Activated naive CD4-positive, alpha-beta T cell treated with anti-CD3 and anti-CD28 coated beads, Interleukin-2, amount 50 U/mL, for 24 hours (primary cell): ENCODE measurements around the gene UCK1.
"Not testable (repeated sequence)": the region's sequence is repeated elsewhere in the genome, so short reads cannot be mapped to it uniquely, and the experiment has no call there.

Experiments used
- H3K27ac Mint-ChIP-seq: one replicate; pipeline ENCODE4 v1.8.0; 2021; ENCODE audit warnings: mild to moderate bottlenecking, mixed read lengths
- H3K27me3 Mint-ChIP-seq: one replicate; pipeline ENCODE4 v1.8.0; 2021; ENCODE audit warnings: mixed read lengths
- H3K36me3 Mint-ChIP-seq: one replicate; pipeline ENCODE4 v1.8.0; 2021; ENCODE audit warnings: mixed read lengths
- H3K4me1 Mint-ChIP-seq: one replicate; pipeline ENCODE4 v1.8.0; 2021; ENCODE audit warnings: mixed read lengths
- H3K4me3 Mint-ChIP-seq: one replicate; pipeline ENCODE4 v1.8.0; 2021; ENCODE audit warnings: mild to moderate bottlenecking, mixed read lengths
- H3K9me3 Mint-ChIP-seq: one replicate; pipeline ENCODE4 v1.8.0; 2021; ENCODE audit warnings: mixed read lengths

The UCK1 gene

GRCh38 chr9:131518553-131518952 lies 12.5 kb downstream of the UCK1 start:
- no peaks in the 10 kb centered on the region for H3K27me3 Mint-ChIP-seq
- no peaks in the 10 kb centered on the region for H3K36me3 Mint-ChIP-seq
- H3K4me1 Mint-ChIP-seq = no peaks in the 10 kb centered on the region
- no peak overlapping the region for H3K4me3 Mint-ChIP-seq
- H3K9me3 Mint-ChIP-seq = no peaks in the 10 kb centered on the region
- no peak overlapping the region for H3K27ac Mint-ChIP-seq

GRCh38 chr9:131517761-131518190 lies 13.3 kb downstream of the UCK1 start:
- Mint-ChIP-seq H3K4me1 (no peaks in the 10 kb centered on the region), H3K27me3 (no peaks in the 10 kb centered on the region), H3K4me3 (no peak overlapping the region), H3K9me3 (no peaks in the 10 kb centered on the region), H3K36me3 (no peaks in the 10 kb centered on the region), H3K27ac (peak overlapping the region; percentile 8)

DNA sequence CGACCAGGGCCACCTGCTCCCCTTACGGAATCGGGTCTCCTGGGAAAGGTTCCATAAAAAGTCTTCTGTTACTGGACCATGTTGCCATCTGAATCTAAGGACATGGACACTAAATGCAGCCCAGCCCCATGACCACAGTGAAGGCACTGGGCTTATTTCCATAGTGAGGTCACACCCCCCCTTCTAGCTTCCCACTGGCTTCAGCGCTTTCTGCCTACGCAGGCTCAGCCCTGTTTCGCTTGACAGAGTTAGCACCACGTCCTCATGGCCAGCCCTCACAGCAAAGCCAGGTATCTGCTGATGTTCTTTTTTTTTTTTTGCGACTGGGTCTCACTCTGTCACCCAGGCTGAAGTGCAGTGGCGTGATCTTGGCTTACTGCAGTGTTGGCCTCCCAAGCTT lies 14.1 kb downstream of the UCK1 start:
- H3K27me3 Mint-ChIP-seq = no peaks in the 10 kb centered on the region
- no peaks in the 10 kb centered on the region for H3K36me3 Mint-ChIP-seq
- H3K27ac Mint-ChIP-seq = no peak overlapping the region
- no peaks in the 10 kb centered on the region for H3K4me1 Mint-ChIP-seq
- no peaks in the 10 kb centered on the region for H3K9me3 Mint-ChIP-seq
- H3K4me3 Mint-ChIP-seq = no peak overlapping the region

GRCh38 chr9:131516100-131516499 lies 15.0 kb downstream of the UCK1 start:
- Mint-ChIP-seq H3K4me1 (no peaks in the 10 kb centered on the region), H3K9me3 (no peaks in the 10 kb centered on the region), H3K4me3 (no peak overlapping the region), H3K27ac (no peak overlapping the region), H3K27me3 (no peaks in the 10 kb centered on the region), H3K36me3 (no peaks in the 10 kb centered on the region)

DNA sequence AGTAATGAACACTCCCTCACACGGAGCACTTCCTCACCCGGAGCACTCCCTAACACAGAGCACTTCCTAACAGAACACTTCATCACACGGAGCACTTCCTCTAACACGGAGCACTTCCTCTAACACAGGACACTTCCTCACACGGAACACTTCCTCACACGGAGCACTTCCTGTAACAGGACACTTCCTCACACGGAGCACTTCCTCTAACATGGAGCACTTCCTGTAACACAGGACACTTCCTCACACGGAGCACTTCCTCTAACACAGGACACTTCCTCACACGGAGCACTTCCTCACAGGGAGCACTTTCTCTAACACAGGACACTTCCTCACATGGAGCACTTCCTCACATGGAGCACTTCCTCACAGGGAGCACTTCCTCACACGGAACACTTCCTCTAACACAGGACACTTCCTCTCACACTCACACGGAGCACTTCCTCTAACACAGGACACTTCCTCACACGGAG lies 15.5 kb downstream of the UCK1 start:
- H3K27me3 Mint-ChIP-seq, H3K4me1 Mint-ChIP-seq, H3K27ac Mint-ChIP-seq, H3K36me3 Mint-ChIP-seq, H3K4me3 Mint-ChIP-seq, H3K9me3 Mint-ChIP-seq: not testable (repeated sequence)

DNA sequence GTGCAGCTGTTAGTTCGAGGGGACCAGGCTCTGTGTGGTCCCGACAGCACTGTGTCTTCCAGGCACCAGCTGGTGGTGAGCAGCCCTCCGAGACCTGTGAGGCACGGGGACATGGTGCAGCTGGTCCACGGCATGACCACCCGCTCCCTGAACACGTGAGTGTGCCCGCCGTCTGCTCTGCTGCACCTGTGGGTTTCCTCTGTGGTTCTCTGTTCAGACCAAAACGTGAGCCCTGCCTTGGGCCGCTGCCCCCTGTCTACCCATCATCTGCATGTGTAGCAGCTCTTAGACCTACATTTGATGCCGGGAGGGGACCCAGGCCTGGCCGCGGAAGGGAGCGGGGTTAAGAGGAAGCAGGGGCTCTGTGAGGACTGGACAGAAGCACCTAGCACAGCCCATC lies 17.9 kb downstream of the UCK1 start:
- no peak overlapping the region for H3K27ac Mint-ChIP-seq
- peaks cover 11% of the 10 kb centered on the region for H3K36me3 Mint-ChIP-seq
- no peak overlapping the region for H3K4me3 Mint-ChIP-seq
- no peaks in the 10 kb centered on the region for H3K4me1 Mint-ChIP-seq
- H3K9me3 Mint-ChIP-seq = no peaks in the 10 kb centered on the region
- no peaks in the 10 kb centered on the region for H3K27me3 Mint-ChIP-seq

GRCh38 chr9:131511880-131512279 lies 19.2 kb downstream of the UCK1 start:
- Mint-ChIP-seq H3K4me1 (no peaks in the 10 kb centered on the region), H3K36me3 (peaks cover 11% of the 10 kb centered on the region), H3K27ac (no peak overlapping the region), H3K27me3 (no peaks in the 10 kb centered on the region), H3K4me3 (no peak overlapping the region), H3K9me3 (no peaks in the 10 kb centered on the region)

DNA sequence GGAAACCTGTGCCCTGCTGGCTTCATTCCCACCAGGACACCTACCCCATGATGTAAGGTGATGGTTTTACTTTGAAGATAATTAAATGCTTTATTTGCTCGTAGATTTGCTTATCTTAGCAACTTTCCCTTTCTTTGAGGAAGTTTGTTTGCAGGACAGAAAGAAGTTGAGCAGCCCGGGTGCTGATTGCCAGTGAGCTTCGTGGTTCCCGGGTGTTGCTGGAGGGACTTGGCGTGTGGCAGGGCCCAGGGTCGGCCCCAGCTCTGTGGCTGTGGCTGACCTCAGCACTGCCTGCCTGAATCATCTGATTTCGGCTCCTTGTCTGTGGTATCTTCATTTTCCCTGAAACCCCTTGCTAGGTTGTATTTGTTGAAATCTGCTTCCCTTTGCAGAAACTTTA lies 19.6 kb downstream of the UCK1 start:
- H3K9me3 Mint-ChIP-seq = no peaks in the 10 kb centered on the region
- H3K27me3 Mint-ChIP-seq = no peaks in the 10 kb centered on the region
- H3K36me3 Mint-ChIP-seq = peaks cover 11% of the 10 kb centered on the region
- H3K4me1 Mint-ChIP-seq = no peaks in the 10 kb centered on the region
- H3K27ac Mint-ChIP-seq = no peak overlapping the region
- H3K4me3 Mint-ChIP-seq = no peak overlapping the region

DNA sequence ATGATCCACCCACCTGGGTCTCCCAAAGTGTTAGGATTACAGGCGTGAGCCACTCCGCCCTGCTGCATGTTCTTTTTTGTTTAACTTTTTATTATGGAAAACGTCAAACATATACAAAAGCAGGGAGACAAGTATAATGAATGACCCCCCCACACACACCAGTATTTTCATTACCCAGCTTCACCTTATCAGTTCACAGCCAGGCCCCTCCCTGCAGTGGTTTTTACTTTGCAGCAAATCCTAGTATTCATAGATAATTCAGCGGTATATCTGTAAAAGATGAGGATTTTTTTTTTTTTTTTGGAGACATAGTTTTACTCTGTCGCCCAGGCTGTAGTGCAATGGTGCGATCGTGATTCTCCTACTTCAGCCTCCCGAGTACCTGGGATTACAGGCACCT lies 26.1 kb downstream of the UCK1 start:
- H3K4me3 Mint-ChIP-seq = peak overlapping the region; percentile 49

DNA sequence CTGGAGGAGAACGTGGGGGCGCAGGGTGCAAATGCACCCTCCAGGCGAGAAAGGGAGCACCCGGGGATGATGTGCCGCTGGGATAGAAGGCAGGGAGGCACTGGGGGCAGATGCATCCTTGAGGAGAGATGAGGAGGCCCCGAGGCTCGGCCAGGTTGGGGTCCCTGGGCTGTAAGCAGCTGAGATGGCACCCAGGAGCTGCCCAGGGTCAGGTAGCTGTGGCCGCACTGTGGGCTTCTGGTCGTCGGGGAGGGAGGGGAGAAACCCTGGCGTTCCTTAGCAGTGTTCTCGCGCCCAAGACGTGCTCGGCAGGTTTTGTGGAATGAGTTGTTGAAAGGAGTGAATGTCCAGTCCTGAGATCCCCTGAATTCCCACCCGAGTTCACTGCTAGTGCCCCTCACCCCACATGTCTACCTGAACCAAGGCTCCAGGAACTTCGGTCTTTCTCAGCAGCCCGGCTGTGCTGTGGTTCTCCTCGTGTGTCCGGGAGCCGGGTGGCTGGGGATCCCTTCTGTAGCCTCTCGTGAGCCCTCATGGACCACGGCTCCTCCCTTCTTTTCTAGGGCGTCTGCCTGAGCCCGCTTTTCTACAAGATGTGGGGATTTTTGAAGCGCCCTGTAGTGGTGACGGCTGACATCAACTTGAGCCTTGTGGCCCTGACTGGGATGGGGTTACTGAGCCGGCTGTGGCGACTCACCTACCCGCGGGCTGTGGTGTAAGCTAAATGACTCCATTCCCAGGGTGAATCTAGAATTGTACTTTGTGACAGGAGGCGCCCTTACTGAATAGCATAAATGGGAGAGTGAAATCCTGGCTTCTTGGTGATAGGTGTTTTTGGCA lies 27.2 kb downstream of the UCK1 start:
- peak overlapping the region; percentile 70 for H3K27ac Mint-ChIP-seq
- peaks cover 53% of the 10 kb centered on the region for H3K4me1 Mint-ChIP-seq
- peaks cover 4% of the 10 kb centered on the region for H3K36me3 Mint-ChIP-seq
- H3K27me3 Mint-ChIP-seq = no peaks in the 10 kb centered on the region
- peak overlapping the region; percentile 95 for H3K4me3 Mint-ChIP-seq
- no peaks in the 10 kb centered on the region for H3K9me3 Mint-ChIP-seq

More for the DNA sequence above, 26.1 kb downstream of the UCK1 start:
- Mint-ChIP-seq H3K27ac (no peak overlapping the region), H3K4me1 (peaks cover 41% of the 10 kb centered on the region), H3K9me3 (no peaks in the 10 kb centered on the region), H3K36me3 (peaks cover 9% of the 10 kb centered on the region), H3K27me3 (no peaks in the 10 kb centered on the region)

GRCh38 chr9:131502781-131503625 lies 28.1 kb downstream of the UCK1 start, which contains the start of gene POMT1:
Gene POMT1, plus strand, starts transcription at chr9:131502918. Its CDS starts 1,301 bp downstream, at chr9:131504219.
- Mint-ChIP-seq H3K27ac (peak within 1 kb of the TSS; percentile 81), H3K4me1 (peaks cover 61% of the 10 kb centered on the region), H3K36me3 (peaks cover 4% of the 10 kb centered on the region), H3K9me3 (no peaks in the 10 kb centered on the region), H3K4me3 (peak within 1 kb of the TSS; percentile 95), H3K27me3 (no peaks in the 10 kb centered on the region)

DNA sequence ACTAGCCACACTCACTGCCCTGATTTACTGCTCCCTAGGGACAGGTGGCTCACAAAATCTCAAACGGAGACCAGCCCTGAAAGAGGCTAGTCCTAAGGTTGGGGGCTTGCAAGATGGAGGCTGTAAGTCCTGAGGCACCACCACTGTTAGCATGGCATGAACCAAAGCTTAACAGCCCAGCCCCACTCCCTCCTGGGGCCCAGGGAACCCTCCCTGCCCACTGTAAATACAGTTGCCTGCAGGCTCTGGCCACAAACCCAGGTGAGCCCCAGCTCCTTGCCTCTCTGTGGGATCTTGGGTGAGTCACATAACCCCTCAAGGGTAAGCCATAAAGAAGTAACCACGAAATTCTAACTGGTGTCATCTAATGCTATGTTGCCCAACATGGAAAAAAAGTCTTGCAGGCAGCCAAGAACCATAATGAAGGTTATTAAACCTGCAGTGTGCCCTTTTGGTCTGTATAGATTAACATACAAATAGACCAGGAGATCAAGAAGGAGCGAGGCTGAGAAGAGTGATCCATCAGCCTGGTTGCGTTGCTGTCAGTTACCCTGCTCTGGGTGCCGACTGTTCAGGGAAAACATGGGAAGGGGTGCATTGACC lies 30.0 kb downstream of the UCK1 start:
- Mint-ChIP-seq H3K9me3 (no peaks in the 10 kb centered on the region), H3K27me3 (no peaks in the 10 kb centered on the region), H3K27ac (peak overlapping the region; percentile 90), H3K4me1 (peaks cover 66% of the 10 kb centered on the region), H3K4me3 (peak overlapping the region; percentile 95), H3K36me3 (peaks cover 2% of the 10 kb centered on the region)

GRCh38 chr9:131500377-131500776 lies 30.7 kb downstream of the UCK1 start:
- peak overlapping the region; percentile 90 for H3K27ac Mint-ChIP-seq
- H3K9me3 Mint-ChIP-seq = no peaks in the 10 kb centered on the region
- no peaks in the 10 kb centered on the region for H3K27me3 Mint-ChIP-seq
- H3K36me3 Mint-ChIP-seq = peaks cover 2% of the 10 kb centered on the region
- H3K4me1 Mint-ChIP-seq = peaks cover 65% of the 10 kb centered on the region
- H3K4me3 Mint-ChIP-seq = peak overlapping the region; percentile 95

GRCh38 chr9:131499254-131499767 lies 31.8 kb downstream of the UCK1 start:
- Mint-ChIP-seq H3K4me1 (peaks cover 55% of the 10 kb centered on the region), H3K4me3 (peak overlapping the region; percentile 11), H3K9me3 (no peaks in the 10 kb centered on the region), H3K27ac (peak overlapping the region; percentile 63), H3K36me3 (peaks cover 2% of the 10 kb centered on the region), H3K27me3 (no peaks in the 10 kb centered on the region)

- Mint-ChIP-seq H3K27me3 (no peaks in the 10 kb centered on the region), H3K36me3 (peaks cover 7% of the 10 kb centered on the region), H3K4me1 (peaks cover 44% of the 10 kb centered on the region), H3K9me3 (no peaks in the 10 kb centered on the region), H3K4me3 (no peak overlapping the region), H3K27ac (peak overlapping the region; percentile 82)
Observed at GRCh38 chr9:131496844-131497405, 34.1 kb downstream of the UCK1 start.
